Sigmoid colon (tissue), 7 donors: ENCODE measurements around the gene SARM1. TPM values are rescaled to one million over a fixed set of nuclear protein-coding genes. Genes with fewer than 3 reads are reported as not detected.

Experiments used
- DNase-seq: peaks from one replicate; pipeline ENCODE4 v3.0.0-alpha.2; 2019
- H3K27ac ChIP-seq, 4 donors: fragments of 200-600 bp; sonication (generic); one replicate each; pipeline ENCODE4 v1.5.1; 2016 to 2019; ENCODE audit warnings: mild to moderate bottlenecking in 1 of 4
- H3K27me3 ChIP-seq, 3 donors: fragments of 200-600 bp; sonication (generic); one replicate each; pipeline ENCODE4 v1.5.1; 2019; ENCODE audit warnings: mild to moderate bottlenecking in 1 of 3
- H3K36me3 ChIP-seq, 4 donors: fragments of 200-600 bp; sonication (generic); one replicate each; pipeline ENCODE4 v1.5.1; 2016 to 2019
- H3K4me1 ChIP-seq, 4 donors: fragments of 200-600 bp; sonication (generic); one replicate each; pipeline ENCODE4 v1.5.1; 2017 to 2019
- H3K4me3 ChIP-seq, 4 donors: fragments of 200-600 bp; sonication (generic); one replicate each; pipeline ENCODE4 v1.5.1; 2017 to 2019; ENCODE audit warnings: mild to moderate bottlenecking in 2 of 4, moderate library complexity in 1 of 4
- H3K9me3 ChIP-seq, 4 donors: fragments of 200-600 bp in 3 of 4; sonication (generic) in 3 of 4; one replicate each; pipeline versions ENCODE4 v1.5.1 to v1.6.1; 2013 to 2019
- CTCF ChIP-seq, 4 experiments: fragments of 450-650 bp in 3 of 4; fragments of 200-600 bp in 1 of 4; IDR thresholded peaks; one replicate each; pipeline ENCODE4 v1.5.1; 2016 to 2019; ENCODE audit warnings: antibody characterized with exemption in 4 of 4, mild to moderate bottlenecking in 3 of 4, moderate library complexity in 2 of 4
- EP300 ChIP-seq, 4 donors: sonication (generic); formaldehyde crosslinking; IDR thresholded peaks; one replicate each; pipeline ENCODE4 v1.6.1; 2017; ENCODE audit warnings: antibody characterized with exemption in 4 of 4
- POLR2A ChIP-seq, 2 donors: fragments of 450-650 bp; IDR thresholded peaks; one replicate each; pipeline ENCODE4 v1.6.1; 2016; ENCODE audit warnings: antibody characterized with exemption in 2 of 2, mild to moderate bottlenecking in 2 of 2, moderate library complexity in 2 of 2
- POLR2AphosphoS5 ChIP-seq, 4 donors: sonication (generic); formaldehyde crosslinking; IDR thresholded peaks; one replicate each; pipeline ENCODE4 v1.6.1; 2017; ENCODE audit warnings: antibody characterized with exemption in 4 of 4
- WGBS, 2 donors: extraction: QIAGEN DNeasy Blood & Tissue Kit; methylation state at CpG; one replicate each; pipeline ENCODE4 v1.1.7; 2013; 5-methylcytosine and 5-hydroxymethylcytosine counted together
- intact Hi-C: fragments of 100-400 bp; cut with DNase I; formaldehyde crosslinking; loops from one replicate; pipeline ENCODE4 v1.15.1; 2023
- polyA plus RNA-seq, 3 donors: library from polyadenylated mRNA; stranded (reverse); fragments of 200-250 nt; gene quantifications; one replicate each; pipeline ENCODE4 v1.2.3, GENCODE V29; 2013
- total RNA-seq, 4 donors: library from RNA; depleted of rRNA; stranded (reverse); fragments of >200 nt; gene quantifications; one replicate each; pipeline ENCODE4 v1.1.0, GENCODE V29; 2016
- donor health status: healthy with polysubstance abuse.
- donor health status: Bipolar disorder and iron deficiency.
- donor health status: healthy.

The SARM1 gene
- total and polyA plus RNA-seq, 7 donors: 3.5 to 13.3 (median 8.6) TPM

- Histone ChIP-seq H3K27me3 (no peaks in the 10 kb centered on the region), H3K4me1 (peaks cover 0 to 33% (median 26%) of the 10 kb centered on the region in 4 donors), H3K36me3 (peaks cover 32 to 58% (median 43%) of the 10 kb centered on the region in 4 donors), H3K4me3 (peak within 1 kb of the TSS; percentile 69 to 99 (median 89)), H3K27ac (peak within 1 kb of the TSS; percentile 85 to 97 (median 92)), H3K9me3 (no peaks in the 10 kb centered on the region)
- WGBS, 2 donors: 0% methylated on average over 80 of the region's 80 CpGs
- peak; percentile 98 for DNase-seq
- TF ChIP-seq EP300 (IDR thresholded peaks at IDR 0.05) (peak in 1 of 4 donors; percentile 70), POLR2AphosphoS5 (IDR thresholded peaks at IDR 0.05) (peak; percentile 70 to 93 (median 91)), CTCF (IDR thresholded peaks at IDR 0.05) (no peak), POLR2A (IDR thresholded peaks at IDR 0.05) (peak; percentile 67 to 71)
- intact Hi-C loops: loop anchor here (1.0 to 10.0 kb wide), 2 partner anchors 22 to 462 kb away; partner anchors contain the start of genes IFT20, LYRM9 and TNFAIP1
Measured at GRCh38 chr17:28357061-28357900, 14.2 kb upstream of the SARM1 start, which contains the start of gene POLDIP2. Gene POLDIP2, minus strand, starts transcription at chr17:28357527. Its CDS starts 79 bp downstream, at chr17:28357448.

- H3K27ac ChIP-seq: peak overlapping the region; percentile 85 to 97 (median 92)
- H3K4me3 ChIP-seq: peak overlapping the region; percentile 69 to 99 (median 89)
- intact Hi-C loops: loop anchor here (1.0 to 10.0 kb wide), 2 partner anchors 23 to 463 kb away; partner anchors contain the start of genes IFT20, LYRM9 and TNFAIP1
- DNase-seq: no peak
- TF ChIP-seq POLR2AphosphoS5 (IDR thresholded peaks at IDR 0.05) (no peak), EP300 (IDR thresholded peaks at IDR 0.05) (no peak), CTCF (IDR thresholded peaks at IDR 0.05) (no peak), POLR2A (IDR thresholded peaks at IDR 0.05) (no peak)
- H3K36me3 ChIP-seq: peaks cover 35 to 58% (median 41%) of the 10 kb centered on the region in 4 donors
- 2% methylated on average over 4 of the region's 4 CpGs for WGBS, 2 donors
- no peaks in the 10 kb centered on the region for H3K9me3 ChIP-seq
- H3K27me3 ChIP-seq: no peaks in the 10 kb centered on the region
- H3K4me1 ChIP-seq: peaks cover 0 to 33% (median 26%) of the 10 kb centered on the region in 4 donors
Measured at GRCh38 chr17:28357901-28358197, 13.6 kb upstream of the SARM1 start.

GRCh38 chr17:28363186-28363585 lies 8.3 kb upstream of the SARM1 start:
- WGBS, 2 donors: 92 to 96% methylated on average over 5 of the region's 5 CpGs
- DNase-seq: no peak
- intact Hi-C loops: no loop called here
- Histone ChIP-seq H3K27me3 (no peaks in the 10 kb centered on the region), H3K27ac (no peak overlapping the region), H3K36me3 (peaks cover 23 to 60% (median 39%) of the 10 kb centered on the region in 4 donors), H3K4me3 (no peak overlapping the region), H3K4me1 (peaks cover 0 to 8% (median 8%) of the 10 kb centered on the region in 4 donors), H3K9me3 (no peaks in the 10 kb centered on the region)
- TF ChIP-seq EP300 (IDR thresholded peaks at IDR 0.05) (no peak), POLR2A (IDR thresholded peaks at IDR 0.05) (no peak), CTCF (IDR thresholded peaks at IDR 0.05) (no peak), POLR2AphosphoS5 (IDR thresholded peaks at IDR 0.05) (no peak)

- intact Hi-C loops: no loop called here
- no peaks in the 10 kb centered on the region for H3K27me3 ChIP-seq
- WGBS, 2 donors: 91% methylated on average over 8 of the region's 8 CpGs
- H3K9me3 ChIP-seq: no peaks in the 10 kb centered on the region
- no peak for DNase-seq
- H3K36me3 ChIP-seq: peaks cover 23 to 60% (median 39%) of the 10 kb centered on the region in 4 donors
- TF ChIP-seq EP300 (IDR thresholded peaks at IDR 0.05) (no peak), CTCF (IDR thresholded peaks at IDR 0.05) (no peak), POLR2A (IDR thresholded peaks at IDR 0.05) (no peak), POLR2AphosphoS5 (IDR thresholded peaks at IDR 0.05) (no peak)
- H3K4me3 ChIP-seq: no peak overlapping the region
- H3K4me1 ChIP-seq: no peaks in the 10 kb centered on the region
- H3K27ac ChIP-seq: no peak overlapping the region
Measured at GRCh38 chr17:28363776-28364650, 7.5 kb upstream of the SARM1 start.
